ENCODE measurements around the gene MACROD2.
"Not testable (repeated sequence)": the region's sequence is repeated elsewhere in the genome, so short reads cannot be mapped to it uniquely, and the experiment has no call there.

MACROD2 gene

DNA sequence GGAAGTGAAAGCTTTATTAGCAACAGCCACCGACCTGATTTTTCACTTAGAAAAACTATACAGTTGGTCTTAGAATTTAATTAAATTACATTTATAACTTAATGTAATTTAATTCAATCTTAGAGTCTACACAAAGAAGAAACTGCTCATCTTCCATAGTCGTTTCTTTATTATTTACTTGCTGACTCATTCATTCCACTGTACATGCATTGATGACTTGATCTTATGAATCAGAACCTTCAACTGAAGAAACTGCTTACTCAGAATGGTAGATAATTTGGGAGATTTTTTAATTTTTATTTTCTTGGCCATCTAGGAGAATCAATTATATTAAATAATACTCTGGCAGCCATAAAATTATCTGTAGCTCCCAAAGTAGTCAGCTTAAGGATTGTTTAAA is 1363.7 kb downstream of the MACROD2 start:
- no peak overlapping the region for H3K4me3 Mint-ChIP-seq
- no peaks in the 10 kb centered on the region for H3K4me1 Mint-ChIP-seq

DNA sequence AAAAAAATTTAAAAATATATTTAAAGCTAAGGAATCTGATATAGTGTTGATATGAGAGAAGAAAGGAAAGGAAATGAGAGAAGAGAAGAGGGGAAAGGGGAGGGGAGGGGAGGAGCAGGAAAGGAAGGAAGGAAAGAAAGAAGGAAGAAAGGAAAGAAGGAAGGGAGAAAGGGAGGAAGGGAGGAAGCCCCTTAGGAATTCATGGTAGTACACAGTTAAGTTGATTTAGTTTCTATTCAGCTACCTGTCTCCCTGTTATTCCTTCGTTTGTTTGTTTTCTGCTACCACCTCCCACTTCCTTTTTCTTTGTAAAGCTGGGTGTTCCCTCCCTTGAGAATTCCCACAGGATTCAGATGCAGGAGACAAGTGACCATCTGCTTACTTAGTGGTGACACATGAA is 1367.5 kb downstream of the MACROD2 start:
- Mint-ChIP-seq H3K9me3 (peaks cover 2% of the 10 kb centered on the region), H3K4me1 (no peaks in the 10 kb centered on the region), H3K36me3 (no peaks in the 10 kb centered on the region), H3K4me3 (no peak overlapping the region), H3K27me3 (no peaks in the 10 kb centered on the region), H3K27ac (no peak overlapping the region)
- CTCF ChIA-PET = no interaction called here
- no peak for DNase-seq

More for the DNA sequence above, 1363.7 kb downstream of the MACROD2 start:
- H3K27ac Mint-ChIP-seq = no peak overlapping the region
- H3K27me3 Mint-ChIP-seq = no peaks in the 10 kb centered on the region
- no peak for DNase-seq
- CTCF ChIA-PET = no interaction called here
- peaks cover 2% of the 10 kb centered on the region for H3K9me3 Mint-ChIP-seq
- H3K36me3 Mint-ChIP-seq = no peaks in the 10 kb centered on the region

GRCh38 chr20:15364781-15365180 is 1369.5 kb downstream of the MACROD2 start:
- Mint-ChIP-seq H3K9me3 (no peaks in the 10 kb centered on the region), H3K27ac (no peak overlapping the region), H3K36me3 (no peaks in the 10 kb centered on the region), H3K4me1 (no peaks in the 10 kb centered on the region), H3K27me3 (no peaks in the 10 kb centered on the region), H3K4me3 (no peak overlapping the region)
- CTCF ChIA-PET = no interaction called here
- no peak for DNase-seq

GRCh38 chr20:15370370-15370769 is 1375.1 kb downstream of the MACROD2 start:
- H3K27ac Mint-ChIP-seq = no peak overlapping the region
- H3K9me3 Mint-ChIP-seq = peaks cover 2% of the 10 kb centered on the region
- DNase-seq = no peak
- no peaks in the 10 kb centered on the region for H3K36me3 Mint-ChIP-seq
- no peaks in the 10 kb centered on the region for H3K4me1 Mint-ChIP-seq
- no peaks in the 10 kb centered on the region for H3K27me3 Mint-ChIP-seq
- no peak overlapping the region for H3K4me3 Mint-ChIP-seq
- CTCF ChIA-PET = no interaction called here

GRCh38 chr20:15374682-15375081 is 1379.4 kb downstream of the MACROD2 start:
- CTCF ChIA-PET = no interaction called here
- no peaks in the 10 kb centered on the region for H3K4me1 Mint-ChIP-seq

DNA sequence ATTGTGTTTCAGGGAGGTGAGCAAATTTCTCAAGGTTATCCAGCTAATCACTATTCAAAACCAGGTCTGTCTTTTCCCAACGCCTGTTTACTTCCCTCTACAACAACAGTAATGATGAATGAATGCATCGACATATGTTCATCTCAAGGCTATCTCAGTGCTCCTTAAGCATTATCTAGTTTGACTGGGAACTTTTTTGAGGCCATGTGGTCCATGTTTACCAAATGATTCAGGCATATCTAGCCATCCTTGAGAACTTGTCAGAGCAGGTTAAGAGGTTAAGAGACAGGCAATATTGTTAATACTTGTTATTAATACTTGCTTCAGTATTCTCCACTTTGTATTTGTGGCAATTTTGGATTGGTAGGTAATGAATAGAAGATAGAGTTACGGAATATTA is 1380.5 kb downstream of the MACROD2 start:
- Mint-ChIP-seq H3K4me3 (no peak overlapping the region), H3K27me3 (no peaks in the 10 kb centered on the region), H3K9me3 (peaks cover 5% of the 10 kb centered on the region), H3K36me3 (no peaks in the 10 kb centered on the region), H3K27ac (no peak overlapping the region), H3K4me1 (no peaks in the 10 kb centered on the region)
- no peak for DNase-seq
- CTCF ChIA-PET = no interaction called here

More at GRCh38 chr20:15374682-15375081, 1379.4 kb downstream of the MACROD2 start:
- H3K4me3 Mint-ChIP-seq = no peak overlapping the region
- H3K36me3 Mint-ChIP-seq = no peaks in the 10 kb centered on the region
- H3K27me3 Mint-ChIP-seq = no peaks in the 10 kb centered on the region
- no peak overlapping the region for H3K27ac Mint-ChIP-seq
- peaks cover 5% of the 10 kb centered on the region for H3K9me3 Mint-ChIP-seq
- DNase-seq = no peak

- H3K36me3 Mint-ChIP-seq, H3K4me3 Mint-ChIP-seq, CTCF ChIA-PET, H3K27ac Mint-ChIP-seq, DNase-seq, H3K27me3 Mint-ChIP-seq, H3K4me1 Mint-ChIP-seq, H3K9me3 Mint-ChIP-seq: not testable (repeated sequence)
Observed at GRCh38 chr20:15377603-15378002, 1382.3 kb downstream of the MACROD2 start.

- Mint-ChIP-seq H3K27me3 (no peaks in the 10 kb centered on the region), H3K36me3 (no peaks in the 10 kb centered on the region), H3K27ac (no peak overlapping the region), H3K4me3 (no peak overlapping the region), H3K9me3 (peaks cover 7% of the 10 kb centered on the region), H3K4me1 (no peaks in the 10 kb centered on the region)
- CTCF ChIA-PET = no interaction called here
- DNase-seq = no peak
Observed at GRCh38 chr20:15378151-15378550, 1382.8 kb downstream of the MACROD2 start.

DNA sequence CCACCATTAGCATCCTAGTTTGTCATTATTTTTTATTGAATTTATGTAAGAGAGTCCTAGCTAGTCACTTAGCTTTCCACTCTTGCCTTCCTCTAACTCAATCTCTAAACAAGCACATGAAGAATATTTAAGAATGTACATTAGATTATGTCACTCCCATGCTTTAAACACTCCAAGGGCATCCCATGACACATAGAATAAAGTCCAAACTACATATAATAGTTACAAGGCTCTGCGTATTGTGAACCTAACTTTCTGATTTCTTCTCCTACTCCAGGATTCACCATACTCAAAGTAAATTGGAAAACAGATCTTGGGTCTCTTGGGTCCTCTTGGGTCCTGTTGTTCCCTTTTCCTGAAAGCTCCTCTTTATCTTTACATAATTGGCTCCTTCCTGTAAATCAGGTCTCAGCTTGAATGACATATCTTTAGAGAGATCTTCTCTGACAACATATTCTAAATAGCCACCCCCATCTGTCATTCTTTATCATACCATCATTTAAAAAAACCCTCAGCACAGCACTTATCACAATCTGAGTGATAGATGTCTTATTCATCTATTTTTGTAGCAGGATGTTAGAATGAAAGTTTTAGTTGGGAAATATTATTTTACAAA is 1384.5 kb downstream of the MACROD2 start:
- no peak overlapping the region for H3K27ac Mint-ChIP-seq
- H3K4me1 Mint-ChIP-seq = no peaks in the 10 kb centered on the region
- H3K9me3 Mint-ChIP-seq = peaks cover 5% of the 10 kb centered on the region
- no peak for DNase-seq
- no peak overlapping the region for H3K4me3 Mint-ChIP-seq
- no peaks in the 10 kb centered on the region for H3K36me3 Mint-ChIP-seq
- H3K27me3 Mint-ChIP-seq = no peaks in the 10 kb centered on the region
- CTCF ChIA-PET = no interaction called here

- DNase-seq = no peak
- CTCF ChIA-PET = no interaction called here
- H3K4me3 Mint-ChIP-seq = no peak overlapping the region
Observed at GRCh38 chr20:15380770-15381169, 1385.5 kb downstream of the MACROD2 start.

GRCh38 chr20:15387228-15387627 is 1391.9 kb downstream of the MACROD2 start:
- no peak overlapping the region for H3K27ac Mint-ChIP-seq
- H3K4me3 Mint-ChIP-seq = no peak overlapping the region
- CTCF ChIA-PET = no interaction called here
- H3K27me3 Mint-ChIP-seq = no peaks in the 10 kb centered on the region
- H3K36me3 Mint-ChIP-seq = no peaks in the 10 kb centered on the region
- DNase-seq = no peak
- H3K4me1 Mint-ChIP-seq = no peaks in the 10 kb centered on the region
- H3K9me3 Mint-ChIP-seq = peaks cover 3% of the 10 kb centered on the region

More at GRCh38 chr20:15380770-15381169, 1385.5 kb downstream of the MACROD2 start:
- H3K36me3 Mint-ChIP-seq = no peaks in the 10 kb centered on the region
- no peaks in the 10 kb centered on the region for H3K4me1 Mint-ChIP-seq
- peaks cover 5% of the 10 kb centered on the region for H3K9me3 Mint-ChIP-seq
- H3K27ac Mint-ChIP-seq = no peak overlapping the region
- no peaks in the 10 kb centered on the region for H3K27me3 Mint-ChIP-seq

DNA sequence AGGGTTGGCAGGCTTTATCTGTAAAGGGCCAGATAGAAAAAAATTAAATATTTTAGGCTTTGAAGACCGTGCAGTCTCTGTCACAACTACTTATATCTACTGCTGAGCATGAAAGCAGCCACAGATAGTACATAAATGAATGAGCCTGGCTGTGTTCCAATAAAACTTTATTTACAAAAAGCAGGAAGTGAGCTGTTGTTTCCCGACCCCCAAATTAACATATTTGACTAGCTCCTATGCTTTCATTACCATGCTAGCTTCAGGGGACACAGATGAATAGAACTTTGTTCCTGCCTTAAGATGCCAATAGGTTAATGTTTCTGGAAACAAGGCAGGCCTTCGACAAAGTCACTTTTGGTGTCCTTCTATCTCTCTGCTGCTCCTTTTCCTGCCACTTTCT is 1400.1 kb downstream of the MACROD2 start:
- H3K27me3 Mint-ChIP-seq = no peaks in the 10 kb centered on the region
- H3K4me1 Mint-ChIP-seq = no peaks in the 10 kb centered on the region
- H3K27ac Mint-ChIP-seq = no peak overlapping the region
- DNase-seq = no peak
- no peak overlapping the region for H3K4me3 Mint-ChIP-seq
- H3K36me3 Mint-ChIP-seq = no peaks in the 10 kb centered on the region
- CTCF ChIA-PET = no interaction called here
- H3K9me3 Mint-ChIP-seq = peaks cover 13% of the 10 kb centered on the region

DNA sequence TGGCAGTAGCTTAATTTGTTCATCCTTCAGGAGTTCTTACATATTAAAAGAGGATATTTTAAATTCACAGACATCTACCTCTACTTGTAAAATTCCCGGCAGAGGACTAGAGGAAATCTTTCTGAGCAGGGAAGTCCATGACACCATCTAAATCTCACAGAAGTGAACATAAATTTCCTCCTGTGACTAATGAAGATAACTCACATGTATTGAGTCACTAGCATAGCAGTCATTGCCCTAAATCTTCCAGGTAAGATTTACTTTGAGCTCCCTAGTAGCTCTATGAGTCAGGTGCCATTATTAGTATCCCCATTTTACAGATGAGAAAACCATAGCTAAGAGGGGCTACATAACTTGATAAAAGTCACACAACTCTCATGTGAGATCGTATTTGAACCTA is 1400.7 kb downstream of the MACROD2 start:
- Mint-ChIP-seq H3K27ac (no peak overlapping the region), H3K4me1 (no peaks in the 10 kb centered on the region), H3K4me3 (no peak overlapping the region), H3K27me3 (no peaks in the 10 kb centered on the region), H3K9me3 (peaks cover 16% of the 10 kb centered on the region), H3K36me3 (no peaks in the 10 kb centered on the region)
- no peak for DNase-seq
- CTCF ChIA-PET = no interaction called here

- Mint-ChIP-seq H3K36me3 (no peaks in the 10 kb centered on the region), H3K4me1 (no peaks in the 10 kb centered on the region), H3K27ac (no peak overlapping the region), H3K27me3 (no peaks in the 10 kb centered on the region), H3K4me3 (no peak overlapping the region), H3K9me3 (peaks cover 16% of the 10 kb centered on the region)
- CTCF ChIA-PET = no interaction called here
- DNase-seq = no peak
Observed at GRCh38 chr20:15396900-15397299, 1401.6 kb downstream of the MACROD2 start.

- CTCF ChIA-PET = no interaction called here
- Mint-ChIP-seq H3K27me3 (no peaks in the 10 kb centered on the region), H3K4me1 (no peaks in the 10 kb centered on the region), H3K4me3 (no peak overlapping the region), H3K9me3 (peaks cover 8% of the 10 kb centered on the region), H3K36me3 (no peaks in the 10 kb centered on the region), H3K27ac (no peak overlapping the region)
- DNase-seq = no peak
Observed at GRCh38 chr20:15399781-15400180, 1404.5 kb downstream of the MACROD2 start.

- DNase-seq = no peak
- Mint-ChIP-seq H3K27ac (no peak overlapping the region), H3K27me3 (no peaks in the 10 kb centered on the region), H3K4me3 (no peak overlapping the region), H3K9me3 (peaks cover 3% of the 10 kb centered on the region), H3K4me1 (no peaks in the 10 kb centered on the region), H3K36me3 (no peaks in the 10 kb centered on the region)
- CTCF ChIA-PET = no interaction called here
Observed at GRCh38 chr20:15406072-15406471, 1410.8 kb downstream of the MACROD2 start.

All from activated naive CD4-positive, alpha-beta T cell treated with anti-CD3 and anti-CD28 coated beads, Interleukin-2, amount 10 ng/mL, durations not matched to agents 7 days and 5 days (primary cell).